ENCODE data around the gene CEP76.
"Not testable (repeated sequence)": the region's sequence is repeated elsewhere in the genome, so short reads cannot be mapped to it uniquely, and the experiment has no call there.

The CEP76 gene

GRCh38 chr18:12703664-12704063 lies 1.1 kb upstream of the CEP76 start:
- DNase-seq, result no peak

- DNase-seq, result no peak
Observed at GRCh38 chr18:12703096-12703567, 609 bp upstream of the CEP76 start.

GRCh38 chr18:12701161-12701560 lies 1.4 kb downstream of the CEP76 start:
- no peak for DNase-seq

GRCh38 chr18:12699747-12700146 lies 2.8 kb downstream of the CEP76 start:
- no peak for DNase-seq

GRCh38 chr18:12694032-12694431 lies 8.5 kb downstream of the CEP76 start:
- DNase-seq, result no peak

GRCh38 chr18:12692206-12692605 lies 10.3 kb downstream of the CEP76 start:
- no peak for DNase-seq

- no peak for DNase-seq
Observed at GRCh38 chr18:12689256-12689850, 13.2 kb downstream of the CEP76 start.

- DNase-seq, result no peak
Observed at GRCh38 chr18:12686100-12686499, 16.4 kb downstream of the CEP76 start.

- peak; percentile 59 for DNase-seq
Observed at GRCh38 chr18:12679183-12679786, 23.2 kb downstream of the CEP76 start.

- DNase-seq, result no peak
Observed at GRCh38 chr18:12668041-12668440, 34.5 kb downstream of the CEP76 start.

- peak; percentile 56 for DNase-seq
Observed at GRCh38 chr18:12659904-12660605, 42.5 kb downstream of the CEP76 start.

- DNase-seq, result peak; percentile 58
Observed at GRCh38 chr18:12658426-12659138, 43.9 kb downstream of the CEP76 start.

- peak; percentile 81 for DNase-seq
Observed at GRCh38 chr18:12657684-12658425, 44.7 kb downstream of the CEP76 start, which contains the start of gene SPIRE1. TSS of gene SPIRE1 (minus strand) at chr18:12658107. CDS start at chr18:12657866, 241 bp downstream.

GRCh38 chr18:12656938-12657683 lies 45.4 kb downstream of the CEP76 start:
- DNase-seq, result peak; percentile 70

- no peak for DNase-seq
Observed at GRCh38 chr18:12656605-12656937, 46.0 kb downstream of the CEP76 start.

GRCh38 chr18:12654971-12655370 lies 47.6 kb downstream of the CEP76 start:
- DNase-seq, result no peak

GRCh38 chr18:12652861-12653401 lies 49.6 kb downstream of the CEP76 start:
- DNase-seq, result no peak

GRCh38 chr18:12651651-12652050 lies 50.9 kb downstream of the CEP76 start:
- DNase-seq, result no peak

- no peak for DNase-seq
Observed at GRCh38 chr18:12647773-12648172, 54.8 kb downstream of the CEP76 start.

- peak; percentile 45 for DNase-seq
Observed at GRCh38 chr18:12645751-12646203, 56.7 kb downstream of the CEP76 start.

- no peak for DNase-seq
Observed at GRCh38 chr18:12645254-12645653, 57.3 kb downstream of the CEP76 start.

- DNase-seq, result not testable (repeated sequence)
Observed at GRCh38 chr18:12643756-12644155, 58.8 kb downstream of the CEP76 start.

All from right forelimb (tissue), 1 donor.